Right lobe of liver (tissue), 4 donors: ENCODE data around the gene SCN3A.

Source experiments
- POLR2A ChIP-seq: fragments of 450-650 bp; IDR thresholded peaks from one replicate; pipeline ENCODE4 v1.6.1; 2017; ENCODE audit warnings: antibody characterized with exemption, mild to moderate bottlenecking
- TF ChIP-seq, protein P1 (sequence below), 4 donors: fragments of 200-600 bp in 3 of 4; fragments of 450-650 bp in 1 of 4; IDR thresholded peaks; one replicate each; pipeline versions ENCODE4 v1.5.1 to v1.8.0; 2016 to 2022; ENCODE audit warnings: antibody characterized with exemption in 4 of 4, mild to moderate bottlenecking in 2 of 4
- donor health status: DM: no; HTN: no; CAD: no.
- donor health status: DM: no; HTN: no; CAD: no.
- donor health status: DM: no; HTN: yes; CAD: no.

- TF ChIP-seq, protein P1, sequence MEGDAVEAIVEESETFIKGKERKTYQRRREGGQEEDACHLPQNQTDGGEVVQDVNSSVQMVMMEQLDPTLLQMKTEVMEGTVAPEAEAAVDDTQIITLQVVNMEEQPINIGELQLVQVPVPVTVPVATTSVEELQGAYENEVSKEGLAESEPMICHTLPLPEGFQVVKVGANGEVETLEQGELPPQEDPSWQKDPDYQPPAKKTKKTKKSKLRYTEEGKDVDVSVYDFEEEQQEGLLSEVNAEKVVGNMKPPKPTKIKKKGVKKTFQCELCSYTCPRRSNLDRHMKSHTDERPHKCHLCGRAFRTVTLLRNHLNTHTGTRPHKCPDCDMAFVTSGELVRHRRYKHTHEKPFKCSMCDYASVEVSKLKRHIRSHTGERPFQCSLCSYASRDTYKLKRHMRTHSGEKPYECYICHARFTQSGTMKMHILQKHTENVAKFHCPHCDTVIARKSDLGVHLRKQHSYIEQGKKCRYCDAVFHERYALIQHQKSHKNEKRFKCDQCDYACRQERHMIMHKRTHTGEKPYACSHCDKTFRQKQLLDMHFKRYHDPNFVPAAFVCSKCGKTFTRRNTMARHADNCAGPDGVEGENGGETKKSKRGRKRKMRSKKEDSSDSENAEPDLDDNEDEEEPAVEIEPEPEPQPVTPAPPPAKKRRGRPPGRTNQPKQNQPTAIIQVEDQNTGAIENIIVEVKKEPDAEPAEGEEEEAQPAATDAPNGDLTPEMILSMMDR (IDR thresholded peaks at IDR 0.05) = no peak
- TF ChIP-seq POLR2A = no peak
Observed at GRCh38 chr2:165144315-165144714, 59.5 kb downstream of the SCN3A start.
